HCT116 (cell line): ENCODE measurements around the gene IL1RAP.

Experiments used
- JUND ChIP-seq: IDR thresholded peaks from 2 replicates; pipeline ENCODE4 v1.6.1; 2012
- RAD21 ChIP-seq: IDR thresholded peaks from 2 replicates; pipeline ENCODE4 v1.6.1; 2012; ENCODE audit warnings: low read depth, mild to moderate bottlenecking
- SP1 ChIP-seq: IDR thresholded peaks from 2 replicates; pipeline ENCODE4 v1.6.1; 2012; ENCODE audit warnings: low read depth
- ZFX ChIP-seq: fragments of 450-650 bp; IDR thresholded peaks from 2 replicates; pipeline ENCODE4 v1.6.1; 2017
- ZNF274 ChIP-seq: fragments of 200-500 bp; sonication (Bioruptor generic); IDR thresholded peaks from 2 replicates; pipeline ENCODE4 v1.6.1; 2014; ENCODE audit warnings: mild to moderate bottlenecking, low read depth, low read length, inconsistent platforms
- TF ChIP-seq, protein P1 (sequence below), 3 experiments: fragments of 200-600 bp in 1 of 3; sonication (generic) in 1 of 3; IDR thresholded peaks in 2 of 3; conservative IDR thresholded peaks in 1 of 3; 2 replicates each; pipeline ENCODE4 v1.5.1; 2012 to 2017; ENCODE audit warnings: low read depth in 2 of 3, low read length in 2 of 3, antibody characterized with exemption in 1 of 3, borderline replicate concordance in 1 of 3, control low read depth in 1 of 3, mild to moderate bottlenecking in 1 of 3, mixed read lengths in 1 of 3, mixed run types in 1 of 3, moderate library complexity in 1 of 3; ENCODE audit not compliant: insufficient read depth in 1 of 3

DNA sequence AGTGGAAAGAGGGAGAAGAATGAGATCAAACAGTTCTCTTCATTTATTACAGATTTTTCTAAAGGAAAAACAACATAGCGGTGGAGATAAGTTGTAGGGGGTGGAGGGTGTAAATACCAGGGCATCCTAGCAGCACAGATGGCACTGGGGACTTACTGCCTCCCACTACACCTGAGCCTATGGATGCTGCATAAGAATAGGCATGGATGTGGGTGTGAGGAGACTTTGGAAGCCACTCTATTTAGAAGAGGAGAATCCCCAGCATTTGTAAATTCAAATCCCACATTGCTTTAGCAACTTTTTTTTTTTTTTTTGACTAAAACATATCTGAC is 27.4 kb upstream of the IL1RAP start:
- TF ChIP-seq ZFX = no peak
- TF ChIP-seq SP1 = no peak
- TF ChIP-seq, protein P1, sequence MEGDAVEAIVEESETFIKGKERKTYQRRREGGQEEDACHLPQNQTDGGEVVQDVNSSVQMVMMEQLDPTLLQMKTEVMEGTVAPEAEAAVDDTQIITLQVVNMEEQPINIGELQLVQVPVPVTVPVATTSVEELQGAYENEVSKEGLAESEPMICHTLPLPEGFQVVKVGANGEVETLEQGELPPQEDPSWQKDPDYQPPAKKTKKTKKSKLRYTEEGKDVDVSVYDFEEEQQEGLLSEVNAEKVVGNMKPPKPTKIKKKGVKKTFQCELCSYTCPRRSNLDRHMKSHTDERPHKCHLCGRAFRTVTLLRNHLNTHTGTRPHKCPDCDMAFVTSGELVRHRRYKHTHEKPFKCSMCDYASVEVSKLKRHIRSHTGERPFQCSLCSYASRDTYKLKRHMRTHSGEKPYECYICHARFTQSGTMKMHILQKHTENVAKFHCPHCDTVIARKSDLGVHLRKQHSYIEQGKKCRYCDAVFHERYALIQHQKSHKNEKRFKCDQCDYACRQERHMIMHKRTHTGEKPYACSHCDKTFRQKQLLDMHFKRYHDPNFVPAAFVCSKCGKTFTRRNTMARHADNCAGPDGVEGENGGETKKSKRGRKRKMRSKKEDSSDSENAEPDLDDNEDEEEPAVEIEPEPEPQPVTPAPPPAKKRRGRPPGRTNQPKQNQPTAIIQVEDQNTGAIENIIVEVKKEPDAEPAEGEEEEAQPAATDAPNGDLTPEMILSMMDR (IDR thresholded peaks at IDR 0.05 in 2 of 3, conservative IDR thresholded peaks at IDR 0.05 in 1 of 3; ENCODE audit: borderline replicate concordance in 1 of 3, insufficient read depth in 1 of 3, low read depth in 2 of 3, low read length in 2 of 3) = no peak
- TF ChIP-seq JUND = no peak
- TF ChIP-seq RAD21 = no peak
- TF ChIP-seq ZNF274 = no peak
